ENCODE measurements around the gene EIF4A3. TPM values are rescaled to one million over a fixed set of nuclear protein-coding genes. Genes with fewer than 3 reads are reported as not detected.

EIF4A3 gene
- polyA plus RNA-seq, 2 of the 4 experiments (the other 2 are of a cell fraction), result 181 to 189 TPM

DNA sequence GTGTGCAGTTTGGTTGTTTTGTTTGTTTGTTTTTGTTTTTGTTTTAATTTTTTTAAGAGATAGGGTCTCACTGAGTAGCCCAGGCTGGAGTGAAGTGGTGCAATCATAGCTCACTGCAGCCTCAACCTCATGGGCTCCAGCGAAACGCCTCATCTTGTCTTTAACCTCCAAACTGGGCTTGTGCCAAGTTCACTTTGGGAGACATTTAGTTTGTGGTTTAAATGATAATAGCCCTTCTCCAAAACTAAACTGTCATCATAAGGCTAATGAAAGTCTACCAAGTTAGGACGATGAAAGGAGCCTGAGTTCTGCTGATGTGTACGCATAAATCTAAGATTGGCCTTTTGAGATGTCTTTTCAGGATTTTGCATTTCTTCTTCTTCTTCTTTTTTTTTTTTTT is 16.4 kb upstream of the EIF4A3 start:
- ATAC-seq, result no peak
- FAIRE-seq, result no peak
- H3K4me2 ChIP-seq, result no peak overlapping the region
- no peak overlapping the region for H3K27ac ChIP-seq
- H3K9me3 ChIP-seq, result no peaks in the 10 kb centered on the region
- no peak for DNase-seq (ENCODE audit: low read depth in 1 of 2, low spot score in 1 of 2)
- WGBS (ENCODE audit: missing lambda C conversion rate), result 83% methylated on average over 4 of the region's 4 CpGs
- H3K4me3 ChIP-seq, result no peak overlapping the region
- TF ChIP-seq EP300 (IDR thresholded peaks at IDR 0.05), result no peak
- TF ChIP-seq, protein P1, sequence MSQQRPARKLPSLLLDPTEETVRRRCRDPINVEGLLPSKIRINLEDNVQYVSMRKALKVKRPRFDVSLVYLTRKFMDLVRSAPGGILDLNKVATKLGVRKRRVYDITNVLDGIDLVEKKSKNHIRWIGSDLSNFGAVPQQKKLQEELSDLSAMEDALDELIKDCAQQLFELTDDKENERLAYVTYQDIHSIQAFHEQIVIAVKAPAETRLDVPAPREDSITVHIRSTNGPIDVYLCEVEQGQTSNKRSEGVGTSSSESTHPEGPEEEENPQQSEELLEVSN (IDR thresholded peaks at IDR 0.05; ENCODE audit: borderline replicate concordance, low read depth), result no peak
- no peak for TF ChIP-seq BHLHE40 (IDR thresholded peaks at IDR 0.05; ENCODE audit: low read depth, low read length)
- no peak for TF ChIP-seq MYC (IDR thresholded peaks at IDR 0.05; ENCODE audit: borderline replicate concordance, low read length)
- no peak for TF ChIP-seq POLR2A (IDR thresholded peaks at IDR 0.05; ENCODE audit: low read length)
- no peak for TF ChIP-seq TP53 (CRISPR knock-in tag; IDR thresholded peaks at IDR 0.05)
- no peak for TF ChIP-seq ZC3H11A (IDR thresholded peaks at IDR 0.05)
- no peak for TF ChIP-seq FOSB (CRISPR knock-in tag; IDR thresholded peaks at IDR 0.05)
- TF ChIP-seq, protein P2, sequence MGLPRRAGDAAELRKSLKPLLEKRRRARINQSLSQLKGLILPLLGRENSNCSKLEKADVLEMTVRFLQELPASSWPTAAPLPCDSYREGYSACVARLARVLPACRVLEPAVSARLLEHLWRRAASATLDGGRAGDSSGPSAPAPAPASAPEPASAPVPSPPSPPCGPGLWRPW (IDR thresholded peaks at IDR 0.05), result no peak
- no peak for TF ChIP-seq ZSCAN20 (CRISPR knock-in tag; IDR thresholded peaks at IDR 0.05)
- TF ChIP-seq KDM5A (IDR thresholded peaks at IDR 0.05), result no peak
- TF ChIP-seq, protein P3, sequence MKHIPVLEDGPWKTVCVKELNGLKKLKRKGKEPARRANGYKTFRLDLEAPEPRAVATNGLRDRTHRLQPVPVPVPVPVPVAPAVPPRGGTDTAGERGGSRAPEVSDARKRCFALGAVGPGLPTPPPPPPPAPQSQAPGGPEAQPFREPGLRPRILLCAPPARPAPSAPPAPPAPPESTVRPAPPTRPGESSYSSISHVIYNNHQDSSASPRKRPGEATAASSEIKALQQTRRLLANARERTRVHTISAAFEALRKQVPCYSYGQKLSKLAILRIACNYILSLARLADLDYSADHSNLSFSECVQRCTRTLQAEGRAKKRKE (CRISPR knock-in tag; IDR thresholded peaks at IDR 0.05; ENCODE audit: low read depth), result no peak
- no peak for TF ChIP-seq ZNF302 (CRISPR knock-in tag; IDR thresholded peaks at IDR 0.05)
- POLR2A ChIA-PET, result no interaction called here
- CTCF ChIA-PET, result interaction anchor here (1.1 to 1.3 kb wide), 2 partner anchors 12 to 80 kb away, joined by 3 to 4 read pairs; no protein-coding TSS in a partner anchor
- no peaks in the 10 kb centered on the region for H3K4me1 ChIP-seq

DNA sequence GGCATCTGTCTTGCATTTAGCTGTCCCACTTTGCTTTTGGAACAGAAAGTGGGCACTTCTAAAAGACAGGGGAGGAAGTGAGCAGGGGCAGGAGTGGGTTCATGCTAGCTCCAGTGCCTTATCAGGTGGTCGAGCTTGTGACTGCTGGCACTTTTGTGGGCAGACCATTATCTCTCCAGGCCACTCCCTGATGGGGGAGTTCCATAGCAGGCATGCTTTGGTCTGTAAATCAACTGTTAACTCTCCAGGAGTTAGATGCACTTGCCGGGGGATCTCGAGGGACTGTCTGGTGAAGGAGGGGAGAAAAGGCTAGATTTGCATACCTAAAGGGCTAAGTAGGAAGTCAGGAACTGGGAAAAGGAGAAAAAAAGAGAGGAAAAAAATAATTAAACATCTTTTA is 13.6 kb upstream of the EIF4A3 start:
- Histone ChIP-seq H3K4me3 (no peak overlapping the region), H3K4me2 (no peak overlapping the region), H3K9me3 (no peaks in the 10 kb centered on the region), H3K27ac (no peak overlapping the region), H3K4me1 (no peaks in the 10 kb centered on the region)
- ATAC-seq, result peak; percentile 41 to 45; a peak in 4 of 6 replicates
- TF ChIP-seq RNF2 (IDR thresholded peaks at IDR 0.05; ENCODE audit: borderline replicate concordance, low read depth), result no peak
- TF ChIP-seq HOXA7 (CRISPR knock-in tag; IDR thresholded peaks at IDR 0.05), result no peak
- no peak for TF ChIP-seq NR3C1 (IDR thresholded peaks at IDR 0.05)
- no peak for TF ChIP-seq ZNF302 (CRISPR knock-in tag; IDR thresholded peaks at IDR 0.05)
- TF ChIP-seq, protein P4, sequence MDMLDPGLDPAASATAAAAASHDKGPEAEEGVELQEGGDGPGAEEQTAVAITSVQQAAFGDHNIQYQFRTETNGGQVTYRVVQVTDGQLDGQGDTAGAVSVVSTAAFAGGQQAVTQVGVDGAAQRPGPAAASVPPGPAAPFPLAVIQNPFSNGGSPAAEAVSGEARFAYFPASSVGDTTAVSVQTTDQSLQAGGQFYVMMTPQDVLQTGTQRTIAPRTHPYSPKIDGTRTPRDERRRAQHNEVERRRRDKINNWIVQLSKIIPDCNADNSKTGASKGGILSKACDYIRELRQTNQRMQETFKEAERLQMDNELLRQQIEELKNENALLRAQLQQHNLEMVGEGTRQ (IDR thresholded peaks at IDR 0.05), result no peak
- TF ChIP-seq, protein P5, sequence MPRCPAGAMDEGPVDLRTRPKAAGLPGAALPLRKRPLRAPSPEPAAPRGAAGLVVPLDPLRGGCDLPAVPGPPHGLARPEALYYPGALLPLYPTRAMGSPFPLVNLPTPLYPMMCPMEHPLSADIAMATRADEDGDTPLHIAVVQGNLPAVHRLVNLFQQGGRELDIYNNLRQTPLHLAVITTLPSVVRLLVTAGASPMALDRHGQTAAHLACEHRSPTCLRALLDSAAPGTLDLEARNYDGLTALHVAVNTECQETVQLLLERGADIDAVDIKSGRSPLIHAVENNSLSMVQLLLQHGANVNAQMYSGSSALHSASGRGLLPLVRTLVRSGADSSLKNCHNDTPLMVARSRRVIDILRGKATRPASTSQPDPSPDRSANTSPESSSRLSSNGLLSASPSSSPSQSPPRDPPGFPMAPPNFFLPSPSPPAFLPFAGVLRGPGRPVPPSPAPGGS (IDR thresholded peaks at IDR 0.05), result no peak
- TF ChIP-seq, protein P3 (CRISPR knock-in tag; IDR thresholded peaks at IDR 0.05; ENCODE audit: low read depth), result no peak
- TF ChIP-seq EP300 (IDR thresholded peaks at IDR 0.05), result no peak
- no peak for TF ChIP-seq BHLHE40 (IDR thresholded peaks at IDR 0.05; ENCODE audit: low read depth, low read length)
- no peak for TF ChIP-seq POLR2AphosphoS2 (conservative IDR thresholded peaks at IDR 0.05; ENCODE audit: low read length)
- TF ChIP-seq CTCF (IDR thresholded peaks at IDR 0.05), result no peak
- TF ChIP-seq MYC (IDR thresholded peaks at IDR 0.05; ENCODE audit: borderline replicate concordance, low read length), result no peak
- ChIA-PET POLR2A (interaction anchor here (0.5 kb wide), 1 partner anchor 133 kb away, joined by 4 read pairs; no protein-coding TSS in a partner anchor), CTCF (interaction anchor here (0.8 to 1.0 kb wide), 3 partner anchors 10 to 79 kb away, joined by 3 read pairs; partner anchors contain the start of gene GAA)
- no peak for DNase-seq (ENCODE audit: low read depth in 1 of 2, low spot score in 1 of 2)
- WGBS (ENCODE audit: missing lambda C conversion rate), result 53% methylated on average over 3 of the region's 3 CpGs
- no peak for FAIRE-seq
